ENCODE data around the gene SLK. TPM values are rescaled to one million over a fixed set of nuclear protein-coding genes. Genes with fewer than 3 reads are reported as not detected.

Gene SLK
- polyA plus RNA-seq (ENCODE audit: insufficient read depth in 1 of 5, insufficient read length in 5 of 5, low replicate concordance in 1 of 5) = 10 to 100 TPM; 41.9 to 72.8 (median 66.7) TPM
- long read RNA-seq, donor 1, full-length matches to known transcripts = 2 of 24 reads
- long read RNA-seq, donor 1, partial matches to known transcripts = 22 of 24 reads
- long read RNA-seq, donor 1, other reads (novel, unspliced or antisense) = 0 of 24 reads
- long read RNA-seq, donor 2, full-length matches to known transcripts = 2 of 7 reads
- long read RNA-seq, donor 2, partial matches to known transcripts = 5 of 7 reads
- long read RNA-seq, donor 2, other reads (novel, unspliced or antisense) = 0 of 7 reads
- long read RNA-seq, donor 3, full-length matches to known transcripts = 2 of 33 reads
- long read RNA-seq, donor 3, partial matches to known transcripts = 31 of 33 reads
- long read RNA-seq, donor 3, other reads (novel, unspliced or antisense) = 0 of 33 reads
- long read RNA-seq, donor 4, partial matches to known transcripts = 13 of 13 reads
- long read RNA-seq, donor 4, other reads (novel, unspliced or antisense) = 0 of 13 reads
- long read RNA-seq, donor 5, full-length matches to known transcripts = 1 of 23 reads
- long read RNA-seq, donor 5, partial matches to known transcripts = 22 of 23 reads
- long read RNA-seq, donor 5, other reads (novel, unspliced or antisense) = 0 of 23 reads
- long read RNA-seq, donor 6, full-length matches to known transcripts = 1 of 36 reads
- long read RNA-seq, donor 6, partial matches to known transcripts = 35 of 36 reads
- long read RNA-seq, donor 6, other reads (novel, unspliced or antisense) = 0 of 36 reads
- long read RNA-seq, donor 7, full-length matches to known transcripts = 5 of 33 reads
- long read RNA-seq, donor 7, partial matches to known transcripts = 28 of 33 reads
- long read RNA-seq, donor 7, other reads (novel, unspliced or antisense) = 0 of 33 reads
- long read RNA-seq, donor 8 = 0 reads

- DNase-seq = peak; percentile 88 to 91
These were observed at the start of gene SLK for GRCh38 chr10:103966671-103967447. Gene SLK, plus strand, starts transcription at chr10:103967140. Its CDS starts 606 bp downstream, at chr10:103967746.

GRCh38 chr10:103917302-103918052 is 49.5 kb upstream of the SLK start:
- no peak for DNase-seq

GRCh38 chr10:103918053-103918846 is 48.7 kb upstream of the SLK start, which contains the start of gene STN1:
Gene STN1, minus strand, starts transcription at chr10:103918184. Its CDS starts 590 bp downstream, at chr10:103917594.
- DNase-seq = peak; percentile 96 to 97

- no peak for DNase-seq
These were observed 47.3 kb upstream of the SLK start for GRCh38 chr10:103919648-103920025.

- DNase-seq = no peak
These were observed 45.7 kb upstream of the SLK start for GRCh38 chr10:103921248-103921647.

GRCh38 chr10:103921750-103922195 is 45.2 kb upstream of the SLK start:
- no peak for DNase-seq

GRCh38 chr10:103922659-103923058 is 44.3 kb upstream of the SLK start:
- no peak for DNase-seq

GRCh38 chr10:103923502-103923901 is 43.4 kb upstream of the SLK start:
- DNase-seq = no peak

GRCh38 chr10:103925591-103925990 is 41.3 kb upstream of the SLK start:
- DNase-seq = no peak

GRCh38 chr10:103926722-103927319 is 40.1 kb upstream of the SLK start:
- no peak for DNase-seq

GRCh38 chr10:103928784-103929183 is 38.2 kb upstream of the SLK start:
- DNase-seq = no peak

GRCh38 chr10:103929381-103929921 is 37.5 kb upstream of the SLK start:
- no peak for DNase-seq

GRCh38 chr10:103930449-103930848 is 36.5 kb upstream of the SLK start:
- DNase-seq = no peak

- DNase-seq = no peak
These were observed 36.1 kb upstream of the SLK start for GRCh38 chr10:103930881-103931280.

GRCh38 chr10:103931603-103932002 is 35.3 kb upstream of the SLK start:
- no peak for DNase-seq

- DNase-seq = no peak
These were observed 34.7 kb upstream of the SLK start for GRCh38 chr10:103932271-103932670.

- no peak for DNase-seq
These were observed 34.0 kb upstream of the SLK start for GRCh38 chr10:103932971-103933370.

GRCh38 chr10:103933557-103934121 is 33.3 kb upstream of the SLK start:
- peak in 1 of 2 donors; percentile 44 for DNase-seq

GRCh38 chr10:103934308-103934707 is 32.6 kb upstream of the SLK start:
- DNase-seq = no peak

Measured in right lung (tissue), 10 donors.